HG03095 (cell line): Measurements from ENCODE around the gene ARHGEF4.

Source experiments
- ATAC-seq: cut with Tn5 transposase; IDR thresholded peaks from one replicate; pipeline ENCODE4 v1.9.1; 2021; ENCODE audit warnings: moderate library complexity; ENCODE audit not compliant: unreplicated experiment

ARHGEF4 gene

GRCh38 chr2:130915595-130916437, 79.1 kb downstream of the ARHGEF4 start:
- ATAC-seq: no peak

GRCh38 chr2:130916438-130916705, 79.7 kb downstream of the ARHGEF4 start:
- no peak for ATAC-seq

GRCh38 chr2:130917006-130917688, 80.4 kb downstream of the ARHGEF4 start:
- ATAC-seq: no peak

DNA sequence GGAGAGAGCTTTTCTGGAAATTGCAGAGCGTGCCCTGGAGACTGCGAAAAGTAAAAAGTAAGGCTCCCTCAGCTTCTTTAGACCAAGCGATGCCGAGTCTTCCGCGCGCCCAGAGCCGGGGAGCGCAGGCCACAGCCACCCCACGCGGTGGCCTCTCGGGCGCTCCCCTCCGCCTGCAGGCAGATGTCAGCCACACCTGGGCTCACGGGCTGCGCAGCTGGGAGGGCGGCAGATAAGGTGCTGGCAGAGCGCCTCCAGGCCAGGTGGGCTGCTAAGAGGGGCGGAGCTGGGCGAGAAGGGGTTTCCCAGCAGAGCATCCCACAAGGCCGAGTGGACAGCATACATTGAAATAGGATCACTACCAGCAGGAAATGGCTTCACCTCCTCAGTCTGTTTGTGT, 81.7 kb downstream of the ARHGEF4 start:
- no peak for ATAC-seq

- no peak for ATAC-seq
Measured at GRCh38 chr2:130920415-130921163, 83.9 kb downstream of the ARHGEF4 start.

DNA sequence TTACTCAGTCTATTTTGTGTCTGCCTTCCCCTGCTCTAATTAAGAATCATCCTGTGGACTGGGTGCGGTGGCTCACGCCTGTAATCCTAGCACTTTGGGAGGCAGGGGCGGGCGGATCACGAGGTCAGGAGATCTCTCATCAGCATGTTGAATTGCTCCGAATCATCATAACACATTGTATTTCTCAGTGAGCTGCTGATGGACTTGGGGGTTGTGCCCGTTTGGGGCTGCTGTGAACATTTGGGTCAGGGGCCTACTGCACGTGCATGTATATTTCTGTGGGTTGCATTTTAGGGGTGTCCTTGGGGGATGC, 84.4 kb downstream of the ARHGEF4 start:
- no peak for ATAC-seq

GRCh38 chr2:130922417-130922816, 85.7 kb downstream of the ARHGEF4 start:
- no peak for ATAC-seq

- no peak for ATAC-seq
Measured at GRCh38 chr2:130928385-130928784, 91.7 kb downstream of the ARHGEF4 start.

- ATAC-seq: no peak
Measured at GRCh38 chr2:130930740-130931659, 94.3 kb downstream of the ARHGEF4 start.

DNA sequence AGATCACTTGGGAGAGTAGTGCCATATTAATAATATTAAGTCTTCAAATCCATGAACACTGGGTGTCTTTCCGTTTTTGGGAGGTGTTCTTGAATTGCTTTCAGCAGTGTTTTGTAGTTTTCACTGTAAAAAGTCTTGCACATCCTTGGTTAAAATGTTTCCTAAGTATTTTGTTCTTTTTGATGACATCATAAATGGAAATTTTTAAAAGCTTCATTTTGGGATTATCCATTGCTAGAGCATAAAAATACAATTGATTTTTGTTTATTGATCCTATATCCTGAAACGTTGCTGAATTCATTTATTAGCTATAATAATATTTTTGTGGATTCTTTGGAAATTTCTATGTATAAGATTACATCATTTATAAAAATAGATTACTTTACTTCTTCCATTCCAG, 96.8 kb downstream of the ARHGEF4 start:
- ATAC-seq: no peak

DNA sequence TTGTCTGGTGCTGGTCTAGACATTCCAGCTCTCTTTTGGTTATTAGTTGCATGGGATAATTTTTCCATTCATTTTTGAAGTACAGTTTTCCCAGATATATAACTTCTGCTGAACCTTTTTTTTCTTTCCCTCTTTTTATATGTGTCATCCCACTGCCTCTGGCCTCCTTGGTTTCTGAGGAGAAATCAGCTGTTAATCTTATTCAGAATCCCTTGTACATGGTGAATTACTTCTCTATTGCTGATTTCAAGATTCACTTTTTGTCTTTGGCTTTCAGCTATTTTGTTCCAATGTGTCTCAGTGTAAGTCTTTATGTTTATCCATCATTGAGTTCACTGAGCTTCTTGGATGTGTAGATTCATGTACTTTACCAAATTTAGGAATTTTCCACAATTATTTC, 99.7 kb downstream of the ARHGEF4 start:
- no peak for ATAC-seq

DNA sequence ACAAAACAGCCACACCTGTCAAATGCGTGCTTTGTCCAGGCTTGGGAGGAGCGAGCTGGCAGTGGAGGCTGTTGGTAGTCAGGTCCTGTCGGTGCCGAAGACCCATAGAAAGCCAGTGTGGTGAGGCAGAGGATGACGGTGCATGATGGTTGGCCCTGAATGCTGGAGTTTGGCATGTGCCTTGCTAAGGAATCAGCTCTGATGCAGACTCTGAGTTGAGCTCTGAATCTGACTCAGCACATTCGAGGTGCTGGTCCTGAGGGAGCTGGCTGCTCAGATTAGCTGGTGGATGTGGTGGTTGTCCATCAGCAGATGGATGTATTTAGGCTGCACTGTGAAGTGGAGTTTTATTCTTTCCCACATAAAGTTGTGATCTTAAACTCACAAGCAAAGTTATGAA, 111.3 kb downstream of the ARHGEF4 start:
- ATAC-seq: no peak

GRCh38 chr2:130949954-130950353, 113.2 kb downstream of the ARHGEF4 start:
- no peak for ATAC-seq

DNA sequence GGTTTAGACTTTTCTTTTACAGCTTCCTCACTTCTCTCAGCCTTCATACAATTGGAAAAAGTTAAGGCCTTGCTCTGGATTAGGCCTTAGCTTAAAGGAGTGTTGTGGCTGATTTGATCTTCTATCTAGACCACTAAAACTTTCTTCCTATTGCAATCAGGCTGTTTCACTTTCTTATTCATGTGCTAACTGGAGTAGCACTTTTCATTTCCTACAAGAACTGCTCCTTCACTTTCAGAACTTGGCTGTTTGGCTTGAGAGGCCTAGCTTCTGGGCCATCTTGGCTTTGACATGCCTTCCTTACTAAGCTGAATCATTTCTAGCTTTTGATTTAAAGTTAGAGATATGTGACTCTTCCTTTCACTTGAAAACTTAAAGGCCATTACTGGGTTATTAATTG, 114.3 kb downstream of the ARHGEF4 start:
- no peak for ATAC-seq

DNA sequence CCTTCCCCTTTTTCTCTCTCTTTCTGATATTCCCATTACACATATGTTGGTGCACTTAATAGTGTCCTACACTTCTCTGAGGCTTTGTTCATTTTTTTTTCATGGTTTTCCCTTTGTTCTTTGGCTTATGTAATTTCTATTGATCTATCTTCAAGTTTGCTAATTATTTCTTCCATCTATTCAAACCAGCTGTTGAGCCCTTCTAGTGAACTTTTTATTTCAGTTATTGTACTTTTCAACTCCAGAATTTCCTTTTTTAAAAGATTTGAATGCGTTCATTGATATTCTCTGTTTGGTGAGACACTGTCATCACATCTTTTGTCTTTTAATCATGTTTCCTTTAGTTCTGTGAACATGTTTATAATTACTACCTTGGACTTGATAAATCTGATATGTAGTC, 118.2 kb downstream of the ARHGEF4 start:
- no peak for ATAC-seq

GRCh38 chr2:130957915-130958314, 121.2 kb downstream of the ARHGEF4 start:
- ATAC-seq: no peak

GRCh38 chr2:130963196-130963848, 126.6 kb downstream of the ARHGEF4 start:
- no peak for ATAC-seq

- no peak for ATAC-seq
Measured at GRCh38 chr2:130963849-130964793, 127.4 kb downstream of the ARHGEF4 start.

GRCh38 chr2:130964931-130965330, 128.2 kb downstream of the ARHGEF4 start:
- no peak for ATAC-seq
